Endothelial cell of umbilical vein (primary cell): ENCODE results near the gene MARCHF9. TPM values are rescaled to one million over a fixed set of nuclear protein-coding genes. Genes with fewer than 3 reads are reported as not detected.

Experiments
- BruUV-seq: library from RNA; stranded (reverse); fragments of 400-500 nt; replicated peaks from 2 replicates; lab custom pipeline; 2021; lab: Mats Ljungman, UMichigan
- CTCF ChIA-PET: fragments of 300-600, 350-600 bp; sonication (Branson Sonifier 250); formaldehyde crosslinking; loops from one replicate; lab custom pipeline; 2021; ENCODE audit warnings: antibody characterized with exemption, inconsistent platforms; lab: Charles Lee
- POLR2A ChIA-PET: fragments of 300-600, 350-600 bp; sonication (Branson Sonifier 250); formaldehyde crosslinking; loops from one replicate; lab custom pipeline; 2021; ENCODE audit warnings: antibody characterized with exemption, inconsistent platforms; lab: Charles Lee
- DNase-seq: peaks from one replicate; pipeline ENCODE4 v3.0.0-alpha.2; 2011; ENCODE audit warnings: low read depth, low spot score
- FAIRE-seq: peaks from 2 replicates; lab custom pipeline; 2011; peaks lifted over from hg19 to GRCh38; lab: Jason Lieb, UNC
- H2AFZ ChIP-seq: 2 replicates; pipeline ENCODE4 v1.6.0; 2012; ENCODE audit warnings: low read depth, low read length, control low read depth, inconsistent platforms
- H3K27ac ChIP-seq: 2 replicates; pipeline ENCODE4 v1.5.1; 2011; ENCODE audit warnings: low read depth, mild to moderate bottlenecking, control low read depth, low read length, moderate library complexity; ENCODE audit not compliant: insufficient read depth
- H3K27me3 ChIP-seq, 2 experiments: 2 replicates each; pipeline versions ENCODE4 v1.6.0 to v1.6.1; 2011; ENCODE audit warnings: low read length in 2 of 2, mixed read lengths in 1 of 2; ENCODE audit not compliant: control insufficient read depth in 2 of 2, insufficient read depth in 2 of 2
- H3K36me3 ChIP-seq, 2 experiments: 2 replicates in 1 of 2; 3 replicates in 1 of 2; pipeline ENCODE4 v1.5.1; 2011; ENCODE audit warnings: low read length in 2 of 2, mild to moderate bottlenecking in 1 of 2, moderate library complexity in 1 of 2; ENCODE audit not compliant: control insufficient read depth in 2 of 2, insufficient read depth in 2 of 2; ENCODE audit errors: extremely low read depth in 1 of 2
- H3K4me1 ChIP-seq: 3 replicates; pipeline ENCODE4 v1.5.1; 2011; ENCODE audit warnings: mild to moderate bottlenecking, low read length; ENCODE audit not compliant: control insufficient read depth, insufficient read depth; ENCODE audit errors: extremely low read depth
- H3K4me2 ChIP-seq: 2 replicates; pipeline ENCODE4 v1.6.1; 2011; ENCODE audit warnings: low read length, control low read depth, mixed read lengths; ENCODE audit not compliant: insufficient read depth
- H3K4me3 ChIP-seq, 3 experiments: fragments of 200-600 bp in 1 of 3; sonication (generic), shearing (Covaris generic) in 1 of 3; replicated peaks in 1 of 3; 2 replicates each; pipeline ENCODE4 v1.5.1; 2011 to 2016; ENCODE audit warnings: control low read depth in 3 of 3, low read length in 3 of 3, mild to moderate bottlenecking in 2 of 3, inconsistent platforms in 1 of 3, low read depth in 1 of 3, moderate library complexity in 1 of 3; ENCODE audit not compliant: insufficient read depth in 1 of 3
- H3K79me2 ChIP-seq: 2 replicates; pipeline ENCODE4 v1.6.0; 2012; ENCODE audit warnings: low read length, inconsistent platforms; ENCODE audit not compliant: control insufficient read depth, insufficient read depth
- H3K9ac ChIP-seq: replicated peaks from 2 replicates; pipeline ENCODE3; 2011; ENCODE audit warnings: low read length, control low read depth; ENCODE audit not compliant: insufficient read depth; ENCODE audit errors: extremely low read depth
- H3K9me1 ChIP-seq: replicated peaks from 3 replicates; pipeline ENCODE4 v1.6.0; 2011; ENCODE audit warnings: mild to moderate bottlenecking, low read length; ENCODE audit not compliant: control insufficient read depth, insufficient read depth; ENCODE audit errors: extremely low read depth
- H3K9me3 ChIP-seq: replicated peaks from 2 replicates; pipeline ENCODE4 v1.5.1; 2012; ENCODE audit warnings: low read length, inconsistent platforms; ENCODE audit not compliant: control insufficient read depth, insufficient read depth
- H4K20me1 ChIP-seq: replicated peaks from 2 replicates; pipeline ENCODE3; 2011; ENCODE audit warnings: mild to moderate bottlenecking, low read length; ENCODE audit not compliant: control insufficient read depth, insufficient read depth; ENCODE audit errors: extremely low read depth
- EZH2 ChIP-seq: IDR thresholded peaks from 2 replicates; pipeline ENCODE4 v1.6.1; 2012; ENCODE audit warnings: borderline replicate concordance, low read depth, mild to moderate bottlenecking, moderate library complexity, low read length, inconsistent platforms; ENCODE audit not compliant: severe bottlenecking
- FOS ChIP-seq: IDR thresholded peaks from 2 replicates; pipeline ENCODE4 v1.6.1; 2011; ENCODE audit warnings: mild to moderate bottlenecking, low read length, moderate library complexity, borderline replicate concordance; ENCODE audit not compliant: insufficient read depth
- GATA2 ChIP-seq: IDR thresholded peaks from 2 replicates; pipeline ENCODE4 v1.7.0; 2011; ENCODE audit warnings: low read depth, mild to moderate bottlenecking, moderate library complexity, mixed read lengths, low read length; ENCODE audit not compliant: insufficient read length, insufficient read depth
- JUN ChIP-seq: IDR thresholded peaks from 2 replicates; pipeline ENCODE4 v1.6.1; 2011; ENCODE audit warnings: borderline replicate concordance, low read depth; ENCODE audit not compliant: insufficient read length, insufficient read depth
- MYC ChIP-seq: IDR thresholded peaks from one replicate; pipeline ENCODE4 v1.6.1; 2011; ENCODE audit warnings: mild to moderate bottlenecking, low read depth, low read length
- POLR2A ChIP-seq: IDR thresholded peaks from 2 replicates; pipeline ENCODE4 v1.6.1; 2012; ENCODE audit warnings: low read depth, mild to moderate bottlenecking, control low read depth, low read length
- POLR2AphosphoS5 ChIP-seq: IDR thresholded peaks from 2 replicates; pipeline ENCODE4 v1.6.1; 2012; ENCODE audit warnings: low read depth, mild to moderate bottlenecking, control low read depth, low read length, moderate library complexity; ENCODE audit not compliant: insufficient read depth
- dilution Hi-C: fragments of 300-500 bp; cut with MboI; formaldehyde crosslinking; loops from one replicate; pipeline ENCODE4 v1.15.0; 2019; ENCODE audit warnings: low sequenced_read_pairs; ENCODE audit not compliant: extremely low pct_ligation_motif_present
- intact Hi-C: fragments of 100-400 bp; cut with micrococcal nuclease; formaldehyde crosslinking; loops from one replicate; pipeline ENCODE4 v1.10.0; 2022
- polyA plus RNA-seq, 4 experiments: library from polyadenylated mRNA; depleted of rRNA in 3 of 4; stranded (reverse) in 3 of 4; unstranded in 1 of 4; fragments of >200 nt; gene quantifications; 2 replicates each; pipeline versions ENCODE4 v1.2.1 to v1.2.3, GENCODE V29; 2011 to 2012; ENCODE audit warnings: missing spikeins in 1 of 4
- total RNA-seq: library from RNA; stranded (reverse); gene quantifications from 2 replicates; pipeline ENCODE4 v1.2.3, GENCODE V29; 2021
- TF ChIP-seq, protein P1 (sequence below): IDR thresholded peaks from 2 replicates; pipeline ENCODE4 v1.6.1; 2011; ENCODE audit not compliant: insufficient read depth, insufficient read length
- TF ChIP-seq, protein P2 (sequence below), 2 donors: IDR thresholded peaks; 1 replicate in 1 of 2; 2 replicates in 1 of 2; pipeline ENCODE4 v1.5.1; 2011; ENCODE audit warnings: low read length in 2 of 2, mild to moderate bottlenecking in 2 of 2, moderate library complexity in 2 of 2, control low read depth in 1 of 2, inconsistent platforms in 1 of 2, low read depth in 1 of 2; ENCODE audit not compliant: insufficient read depth in 1 of 2; ENCODE audit errors: extremely low read depth in 1 of 2

The MARCHF9 gene
- total and polyA plus RNA-seq, 2 donors (not counting 3 experiments of a cell fraction or from before 2014, with no cell fraction given): 4.6 to 4.8 TPM

DNA sequence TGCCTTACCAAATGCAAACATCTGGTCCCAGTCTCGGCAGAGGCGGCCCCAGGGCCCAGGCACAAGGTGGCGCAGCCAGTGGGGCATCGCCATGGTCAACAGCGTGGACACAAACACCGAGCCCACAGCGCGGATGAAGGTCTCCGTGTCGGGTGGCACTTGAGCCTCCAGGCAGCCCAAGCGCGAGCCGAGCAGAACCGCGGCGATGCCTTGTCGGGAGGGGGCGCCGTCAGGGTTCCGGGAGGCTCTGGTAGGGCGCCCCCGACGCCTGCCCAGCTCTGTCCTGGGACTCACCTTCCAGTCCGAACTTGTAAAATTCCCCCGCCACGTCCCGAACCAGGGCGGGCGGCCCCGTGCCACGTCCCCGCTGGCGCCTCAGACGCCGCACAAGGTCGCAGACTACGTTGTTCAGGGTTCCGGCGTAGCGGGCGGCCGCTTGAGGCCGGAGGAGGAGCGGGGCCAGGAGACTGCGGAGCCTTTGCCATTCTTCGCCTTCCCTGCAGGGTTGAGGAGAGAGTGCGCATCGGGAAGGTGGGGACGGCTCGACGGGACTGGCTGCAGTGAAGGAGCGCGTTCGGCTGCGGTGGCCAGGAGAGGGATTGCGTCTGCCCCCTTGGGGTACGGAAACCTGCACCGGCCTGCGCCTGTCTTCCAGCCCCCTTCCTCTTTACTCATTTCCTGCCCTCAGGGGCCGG, 10.2 kb downstream of the MARCHF9 start:
- no peak overlapping the region for H3K9ac ChIP-seq
- TF ChIP-seq EZH2 (peak; percentile 90), JUN (no peak), FOS (no peak), GATA2 (no peak), POLR2A (no peak), MYC (no peak), POLR2AphosphoS5 (peak; percentile 19)
- TF ChIP-seq, protein P1, sequence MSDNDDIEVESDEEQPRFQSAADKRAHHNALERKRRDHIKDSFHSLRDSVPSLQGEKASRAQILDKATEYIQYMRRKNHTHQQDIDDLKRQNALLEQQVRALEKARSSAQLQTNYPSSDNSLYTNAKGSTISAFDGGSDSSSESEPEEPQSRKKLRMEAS: no peak
- TF ChIP-seq, protein P2, sequence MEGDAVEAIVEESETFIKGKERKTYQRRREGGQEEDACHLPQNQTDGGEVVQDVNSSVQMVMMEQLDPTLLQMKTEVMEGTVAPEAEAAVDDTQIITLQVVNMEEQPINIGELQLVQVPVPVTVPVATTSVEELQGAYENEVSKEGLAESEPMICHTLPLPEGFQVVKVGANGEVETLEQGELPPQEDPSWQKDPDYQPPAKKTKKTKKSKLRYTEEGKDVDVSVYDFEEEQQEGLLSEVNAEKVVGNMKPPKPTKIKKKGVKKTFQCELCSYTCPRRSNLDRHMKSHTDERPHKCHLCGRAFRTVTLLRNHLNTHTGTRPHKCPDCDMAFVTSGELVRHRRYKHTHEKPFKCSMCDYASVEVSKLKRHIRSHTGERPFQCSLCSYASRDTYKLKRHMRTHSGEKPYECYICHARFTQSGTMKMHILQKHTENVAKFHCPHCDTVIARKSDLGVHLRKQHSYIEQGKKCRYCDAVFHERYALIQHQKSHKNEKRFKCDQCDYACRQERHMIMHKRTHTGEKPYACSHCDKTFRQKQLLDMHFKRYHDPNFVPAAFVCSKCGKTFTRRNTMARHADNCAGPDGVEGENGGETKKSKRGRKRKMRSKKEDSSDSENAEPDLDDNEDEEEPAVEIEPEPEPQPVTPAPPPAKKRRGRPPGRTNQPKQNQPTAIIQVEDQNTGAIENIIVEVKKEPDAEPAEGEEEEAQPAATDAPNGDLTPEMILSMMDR (IDR thresholded peaks at IDR 0.05; ENCODE audit: extremely low read depth in 1 of 2, insufficient read depth in 1 of 2, low read depth in 1 of 2, low read length in 2 of 2): peak; percentile 34 to 57
- peaks cover 17% of the 10 kb centered on the region for H3K4me1 ChIP-seq
- ChIA-PET CTCF (interaction anchor here (0.7 to 4.6 kb wide), 3 partner anchors 9 to 18 kb away, joined by 3 to 48 read pairs (median 3); partner anchors contain the start of genes CDK4, MARCHF9 and TSFM), POLR2A (no interaction called here)
- H3K4me3 ChIP-seq: peak overlapping the region in 1 of 3 experiments; percentile 23
- peak overlapping the region; percentile 60 for H3K4me2 ChIP-seq
- H3K79me2 ChIP-seq: no peaks in the 10 kb centered on the region
- peak; percentile 44 for DNase-seq
- intact Hi-C loops (no loop called here), dilution Hi-C loops (no loop called here)
- peak; percentile 55 for FAIRE-seq
- H3K27ac ChIP-seq: no peak overlapping the region
- no TSS peak for BruUV-seq
- peaks cover 35 to 38% of the 10 kb centered on the region in 2 experiments for H3K27me3 ChIP-seq
- peaks cover 0 to 2% of the 10 kb centered on the region in 2 experiments for H3K36me3 ChIP-seq
- no peaks in the 10 kb centered on the region for H3K9me3 ChIP-seq
- H3K9me1 ChIP-seq: no peaks in the 10 kb centered on the region
- no peaks in the 10 kb centered on the region for H4K20me1 ChIP-seq
- peak overlapping the region; percentile 30 for H2AFZ ChIP-seq
